GM10266 (cell line): Measurements from ENCODE around the gene KRTAP10-10.
"Not testable (repeated sequence)": the region's sequence is repeated elsewhere in the genome, so short reads cannot be mapped to it uniquely, and the experiment has no call there.

Experiments
- DNase-seq: peaks from one replicate; pipeline ENCODE4 v3.0.0; 2012; ENCODE audit errors: extremely low spot score
- CTCF ChIP-seq: IDR thresholded peaks from 2 replicates; pipeline ENCODE4 v1.5.1; 2012; ENCODE audit warnings: mild to moderate bottlenecking, low read depth; ENCODE audit not compliant: control insufficient read depth, insufficient read depth; ENCODE audit errors: missing control alignments

The KRTAP10-10 gene

DNA sequence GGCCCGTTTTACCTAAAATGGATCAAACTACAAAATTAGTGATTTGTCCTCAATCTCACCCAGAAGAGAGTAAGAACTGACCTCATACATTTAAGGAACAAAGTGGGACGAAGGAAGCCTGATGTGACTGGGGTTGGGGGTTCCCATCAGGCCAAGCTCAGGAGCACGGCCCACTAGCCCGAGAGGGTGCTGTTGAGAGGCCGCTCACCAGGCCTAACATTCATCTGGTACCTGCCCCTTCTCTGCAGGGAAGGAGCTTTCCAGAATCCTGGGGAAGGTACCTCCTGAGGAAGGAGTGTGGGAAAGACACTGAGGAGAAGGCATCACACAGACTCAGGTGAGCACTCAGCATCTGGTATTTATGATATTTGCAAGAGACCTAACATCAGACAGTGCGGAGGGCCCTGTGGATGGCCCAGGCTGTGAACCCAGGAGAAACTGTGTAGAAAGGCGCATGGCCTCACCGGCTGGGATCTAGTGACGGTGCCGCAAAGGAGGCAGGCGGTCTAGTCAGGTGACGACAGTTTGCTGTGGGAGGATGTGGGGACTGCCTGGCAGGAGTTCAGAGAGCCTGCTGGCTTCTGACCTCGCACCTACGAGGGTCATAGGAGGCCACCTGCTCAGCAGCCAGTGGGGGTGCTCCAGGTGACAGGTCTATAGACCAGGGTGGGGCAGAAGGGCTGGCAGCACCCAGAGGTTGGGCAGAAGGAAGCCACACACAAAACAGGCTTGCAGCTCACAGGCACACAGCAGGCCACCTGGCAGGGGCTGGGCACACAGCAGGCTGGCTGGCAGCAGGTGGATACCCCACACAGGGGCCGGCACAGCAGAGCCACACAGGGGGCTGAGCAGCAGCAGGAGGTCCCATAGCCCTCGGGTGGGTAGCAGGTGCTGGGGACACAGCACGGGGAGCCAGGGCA lies 16.8 kb downstream of the KRTAP10-10 start:
- no peak for DNase-seq

DNA sequence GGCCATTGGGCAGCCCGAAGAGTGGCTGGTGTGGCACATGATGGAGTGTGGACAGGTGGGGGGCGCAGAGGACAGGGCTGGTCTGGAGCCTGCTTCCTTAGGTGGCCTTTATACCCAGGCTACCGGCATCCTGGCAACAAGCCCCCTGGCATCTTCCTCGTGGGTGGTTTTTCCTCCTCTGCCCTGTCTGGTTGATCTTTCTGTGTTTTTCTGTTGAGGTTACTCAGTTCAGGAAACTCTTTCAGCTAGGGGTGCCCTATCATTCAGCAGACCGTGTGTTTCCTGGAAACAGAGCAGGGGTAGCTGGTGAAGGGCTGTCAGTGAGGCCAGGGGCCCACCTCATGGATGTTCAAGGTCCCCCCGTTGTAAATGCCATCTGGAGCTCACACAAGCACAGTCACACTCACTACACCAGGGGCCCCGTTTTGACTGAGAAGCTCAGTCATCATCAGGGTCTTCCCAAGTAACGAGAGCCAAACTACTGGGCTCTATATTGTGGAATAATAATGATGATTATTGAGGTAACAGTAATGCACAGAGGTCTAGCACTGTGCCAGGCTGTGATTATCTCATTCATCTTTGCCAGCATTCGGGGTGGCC lies 17.5 kb downstream of the KRTAP10-10 start, which contains the start of gene KRTAP12-4:
Gene KRTAP12-4, minus strand, starts transcription at position 84 of the 600 bp plus-strand sequence. Its CDS starts 45 bp downstream, at position 39.
- no peak for TF ChIP-seq CTCF
- DNase-seq, result no peak

More for the DNA sequence above, 16.8 kb downstream of the KRTAP10-10 start:
- no peak for TF ChIP-seq CTCF

- no peak for DNase-seq
- no peak for TF ChIP-seq CTCF
Measured at GRCh38 chr21:44656868-44657267, 19.7 kb downstream of the KRTAP10-10 start.

- no peak for TF ChIP-seq CTCF
- no peak for DNase-seq
Measured at GRCh38 chr21:44657635-44658540, 20.7 kb downstream of the KRTAP10-10 start, which contains the start of gene KRTAP12-3. Gene KRTAP12-3 (plus strand): TSS chr21:44657932. CDS start chr21:44657980, 48 bp downstream.

- DNase-seq, result no peak
- no peak for TF ChIP-seq CTCF
Measured at GRCh38 chr21:44658541-44658910, 21.4 kb downstream of the KRTAP10-10 start.

DNA sequence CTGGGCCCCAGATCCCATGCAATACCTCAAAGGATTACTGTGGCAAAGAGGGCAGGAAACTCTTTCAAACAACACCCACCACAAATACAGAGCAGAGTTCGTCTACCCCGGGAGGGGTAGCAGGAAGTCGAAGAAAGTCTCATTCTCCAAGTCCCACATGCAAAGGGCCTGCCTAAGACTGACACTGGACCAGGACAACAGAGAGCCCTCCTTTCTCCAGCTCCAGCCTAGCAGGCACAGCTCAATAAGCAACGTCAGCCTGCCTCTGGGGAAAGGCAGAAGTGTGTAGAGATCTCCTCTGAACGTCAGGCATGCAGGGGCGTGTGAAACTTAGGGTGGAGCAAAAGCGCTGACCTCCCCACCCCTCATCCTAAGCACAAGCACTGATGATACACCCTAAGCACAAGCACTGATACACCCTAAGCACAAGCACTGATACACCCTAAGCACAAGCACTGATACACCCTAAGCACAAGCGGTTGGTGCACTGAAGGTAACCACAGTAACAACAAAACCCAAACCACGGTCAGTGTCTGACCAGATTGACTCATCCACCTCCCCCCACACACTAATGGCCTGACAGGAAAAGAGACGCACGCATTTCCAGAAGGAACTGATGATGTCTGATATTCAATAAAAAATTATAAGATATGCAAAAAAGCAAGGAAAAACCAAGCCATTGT lies 21.9 kb downstream of the KRTAP10-10 start:
- DNase-seq, result no peak
- TF ChIP-seq CTCF, result no peak

DNA sequence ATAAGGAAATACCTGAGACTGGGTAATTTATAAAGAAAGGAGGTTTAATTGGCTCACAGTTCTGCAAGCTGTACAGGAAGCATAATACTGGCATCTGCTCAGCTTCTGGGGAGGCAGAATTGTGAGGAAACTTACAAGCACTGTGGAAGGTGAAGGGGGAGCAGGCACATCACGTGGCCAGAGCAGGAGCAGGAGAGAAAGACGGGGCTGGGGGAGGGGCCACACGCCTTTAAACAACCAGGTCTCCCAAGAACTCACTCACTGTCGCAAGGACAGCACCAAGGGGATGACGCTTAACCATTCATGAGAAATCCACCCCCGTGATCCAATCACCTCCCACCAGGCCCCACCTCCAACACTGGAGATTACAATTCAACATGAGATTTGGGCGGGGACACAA lies 24.4 kb downstream of the KRTAP10-10 start:
- not testable (repeated sequence) for DNase-seq
